Hair follicular keratinocyte (primary cell): Measurements from ENCODE around the gene LDLRAD1. TPM values are rescaled to one million over a fixed set of nuclear protein-coding genes. Genes with fewer than 3 reads are reported as not detected.

ENCODE experiments used
- total RNA-seq: library from RNA; depleted of rRNA; stranded (reverse); fragments of >200 nt; gene quantifications from 2 replicates; pipeline ENCODE4 v1.2.3, GENCODE V29; 2015

LDLRAD1 gene, protein sequence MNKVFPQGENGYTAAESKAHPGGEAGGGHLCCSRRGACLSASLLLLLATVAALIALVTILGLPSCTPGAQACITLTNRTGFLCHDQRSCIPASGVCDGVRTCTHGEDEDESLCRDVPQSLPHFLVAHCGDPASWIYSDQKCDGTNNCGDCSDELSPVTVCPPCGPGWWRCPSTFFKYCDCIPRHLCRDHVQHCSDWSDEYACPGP
- not detected in 2 replicates for total RNA-seq

DNA sequence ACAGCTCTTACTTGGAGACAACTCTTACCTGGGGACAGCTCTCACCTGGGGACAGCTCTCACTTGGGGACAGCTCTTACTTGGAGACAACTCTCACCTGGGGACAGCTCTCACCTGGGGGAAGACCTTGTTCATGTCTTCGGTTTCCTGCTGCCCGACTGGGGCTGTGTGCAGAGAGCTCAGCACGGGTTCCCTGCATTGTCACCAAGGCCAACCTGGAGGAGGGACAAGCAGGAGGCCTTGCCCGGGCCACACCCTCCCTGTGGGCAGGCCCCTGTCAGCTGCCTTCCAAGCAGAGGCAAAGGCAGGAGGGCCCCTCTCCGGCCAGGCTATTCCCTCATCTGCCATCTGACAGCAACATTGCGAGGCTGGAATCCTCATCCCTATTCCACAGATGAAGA is at the start of gene LDLRAD1:
Gene LDLRAD1, minus strand, starts transcription at position 208 of the 400 bp plus-strand sequence. Its CDS starts 74 bp downstream, at position 134.

DNA sequence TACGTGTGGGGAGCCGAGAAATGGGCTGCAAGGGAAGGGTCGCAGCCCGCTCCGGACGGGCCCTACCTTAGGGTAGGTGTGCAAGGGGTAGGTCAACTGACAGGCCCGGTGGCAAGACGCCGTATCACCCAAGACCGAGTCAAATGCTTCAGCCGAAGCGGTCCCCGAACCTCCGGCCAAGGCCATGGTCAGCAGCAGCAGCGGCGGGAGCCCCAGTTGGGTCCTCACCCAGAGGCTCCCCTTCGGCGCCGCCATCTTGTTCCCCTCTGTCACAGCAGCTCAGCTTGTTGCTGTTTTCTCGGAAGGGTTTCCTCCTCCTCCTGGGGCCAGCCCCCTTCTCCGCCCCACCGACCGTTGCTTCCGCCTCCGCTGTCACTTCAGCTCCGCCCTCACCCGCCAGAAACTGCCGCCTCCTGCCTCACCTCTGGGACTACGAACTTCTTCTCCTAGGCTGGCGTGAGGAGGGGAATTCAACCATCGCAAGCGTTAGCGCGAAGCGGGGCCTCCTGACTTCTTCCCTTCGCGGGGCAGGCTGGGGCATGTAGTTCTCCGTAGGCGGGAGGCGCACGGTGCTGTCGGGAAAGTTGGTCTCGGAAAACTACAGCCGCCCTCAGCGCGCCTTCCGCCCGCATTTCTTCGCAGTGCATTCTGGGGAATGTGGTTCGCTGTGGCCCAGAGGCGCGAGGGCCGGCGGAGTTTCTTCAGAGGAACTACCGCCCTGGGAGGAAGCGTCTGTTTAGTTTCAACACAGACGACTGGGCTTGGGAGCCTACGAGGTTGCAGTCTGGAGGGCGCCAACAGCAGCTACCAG is 35.2 kb upstream of the LDLRAD1 start, which contains the start of the genes TCEANC2 and TMEM59:
Gene TCEANC2, plus strand, starts transcription at position 675 of the 811 bp plus-strand sequence. CDS start 815 bp downstream, outside the sequence.
Gene TMEM59, minus strand, starts transcription at position 271 of the 811 bp plus-strand sequence. Its CDS starts 16 bp downstream, at position 255.

Other genes starting within 250 kb of the LDLRAD1 start
- gene NDC1, start 179.9 kb downstream of the LDLRAD1 start, total RNA-seq = 20.8 and 36.4 TPM in 2 replicates
- 12.0 and 26.4 TPM in 2 replicates for gene YIPF1, start 128.4 kb downstream of the LDLRAD1 start, total RNA-seq
- gene DIO1, start 124.0 kb downstream of the LDLRAD1 start, total RNA-seq = not detected in 2 replicates
- gene IFT25, start 72.5 kb downstream of the LDLRAD1 start, total RNA-seq = 25.1 and 30.7 TPM in 2 replicates
- 49.9 and 50.4 TPM in 2 replicates for gene LRRC42, start 71.8 kb downstream of the LDLRAD1 start, total RNA-seq
- gene TMEM59, start 35.0 kb upstream of the LDLRAD1 start, total RNA-seq = 119 and 169 TPM in 2 replicates
- gene TCEANC2, start 35.4 kb upstream of the LDLRAD1 start, total RNA-seq = 1.9 and 2.3 TPM in 2 replicates
- gene CDCP2, start 134.8 kb upstream of the LDLRAD1 start, total RNA-seq = not detected in 2 replicates
- 0.39 and 1.5 TPM in 2 replicates for gene CYB5RL, start 181.8 kb upstream of the LDLRAD1 start, total RNA-seq
- gene MRPL37, start 182.0 kb upstream of the LDLRAD1 start, total RNA-seq = 107 and 157 TPM in 2 replicates